Measurements from ENCODE around the gene NRROS.

Gene NRROS

GRCh38 chr3:196689941-196690660, 50.6 kb downstream of the NRROS start:
- DNase-seq = no peak

GRCh38 chr3:196691386-196691785, 51.9 kb downstream of the NRROS start:
- no peak for DNase-seq

DNA sequence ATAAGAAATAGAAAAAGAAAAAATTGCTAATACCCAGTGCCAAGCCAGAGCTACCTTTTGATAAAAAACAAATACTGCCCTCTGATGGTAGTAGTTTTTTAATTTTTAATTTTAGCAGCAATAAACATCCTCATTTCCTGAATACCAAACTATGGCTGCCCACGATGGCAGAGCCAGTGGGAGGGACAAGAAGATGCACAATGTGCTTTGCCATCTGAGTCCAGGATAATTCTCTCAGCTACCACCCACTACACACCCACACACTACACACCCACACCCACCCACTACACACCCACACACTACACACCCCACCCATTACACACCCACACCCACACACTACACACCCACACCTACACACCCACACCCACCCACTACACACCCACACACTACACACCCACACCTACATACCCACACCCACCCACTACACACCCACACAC, 54.7 kb downstream of the NRROS start:
- DNase-seq = no peak

DNA sequence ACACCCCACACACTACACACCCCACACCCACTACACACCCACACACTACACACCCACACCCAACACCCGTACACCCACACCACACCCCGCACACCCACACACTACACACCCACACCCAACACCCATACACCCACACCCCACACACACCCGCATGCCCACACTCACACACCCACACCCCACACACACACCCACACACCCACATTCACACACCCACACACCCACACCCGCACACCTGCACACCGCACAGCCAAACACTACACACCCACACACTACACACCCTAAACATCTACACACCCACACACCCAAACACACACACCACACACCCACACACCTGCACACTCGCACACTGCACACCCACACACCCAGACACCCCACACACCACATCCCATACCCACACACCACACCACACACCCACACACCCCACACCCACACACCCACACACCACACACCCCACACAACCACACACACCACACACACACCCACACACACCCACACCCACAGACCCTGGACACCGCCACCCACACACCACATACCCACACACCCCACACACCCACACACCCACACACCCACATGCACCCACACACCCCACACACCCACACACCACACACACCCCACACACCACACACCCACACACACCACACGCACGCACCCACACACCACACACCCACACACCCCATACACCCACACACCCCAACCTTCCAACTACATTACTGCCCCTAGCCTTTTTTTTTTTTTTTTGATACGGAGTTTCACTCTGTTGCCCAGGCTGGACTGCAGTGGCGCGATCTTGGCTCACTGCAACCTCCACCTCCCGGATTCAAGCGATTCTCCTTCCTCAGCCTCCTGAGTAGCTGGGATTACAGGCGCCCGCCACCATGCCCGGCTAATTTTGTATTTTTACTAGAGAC, 55.7 kb downstream of the NRROS start:
- no peak for DNase-seq

- DNase-seq = no peak
These were observed 56.3 kb downstream of the NRROS start for GRCh38 chr3:196695849-196696226.

DNA sequence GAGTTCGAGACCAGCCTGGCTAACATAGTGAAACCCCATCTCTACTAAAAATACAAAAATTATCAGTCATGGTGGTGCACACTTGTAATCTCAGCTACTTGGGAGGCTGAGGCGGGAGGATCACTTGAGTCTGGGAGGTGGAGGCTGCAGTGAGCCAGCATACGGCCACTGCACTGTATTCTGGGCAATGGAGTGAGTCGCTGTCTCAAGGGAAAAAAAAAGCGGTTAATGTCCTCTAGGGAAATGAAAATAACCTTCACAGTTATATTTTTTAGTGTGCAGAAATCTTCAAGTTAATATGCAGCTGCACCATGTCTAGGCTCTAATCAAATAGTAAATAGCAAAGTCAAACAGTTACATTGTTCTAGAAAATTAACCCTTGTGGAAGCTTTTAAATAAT, 57.8 kb downstream of the NRROS start:
- no peak for DNase-seq

GRCh38 chr3:196699749-196700148, 60.3 kb downstream of the NRROS start:
- no peak for DNase-seq

DNA sequence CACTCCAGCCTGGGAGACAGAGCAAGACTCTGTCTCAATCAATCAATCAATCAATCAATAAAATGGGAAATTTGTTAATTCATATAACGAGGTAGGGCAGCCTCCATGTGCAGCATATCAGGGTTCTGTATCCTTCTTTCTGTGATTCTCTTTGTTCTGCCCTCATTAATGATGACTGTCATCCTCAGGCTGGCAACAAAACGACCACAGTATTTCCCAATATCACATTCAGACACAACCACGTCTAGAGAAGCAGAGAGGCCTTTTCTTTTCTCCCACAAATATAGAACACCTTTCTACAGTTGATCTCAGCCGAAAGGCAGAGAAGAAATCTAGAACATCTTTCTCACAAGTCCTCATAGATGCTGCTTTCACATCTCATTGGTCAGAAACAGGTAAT, 61.3 kb downstream of the NRROS start:
- no peak for DNase-seq

DNA sequence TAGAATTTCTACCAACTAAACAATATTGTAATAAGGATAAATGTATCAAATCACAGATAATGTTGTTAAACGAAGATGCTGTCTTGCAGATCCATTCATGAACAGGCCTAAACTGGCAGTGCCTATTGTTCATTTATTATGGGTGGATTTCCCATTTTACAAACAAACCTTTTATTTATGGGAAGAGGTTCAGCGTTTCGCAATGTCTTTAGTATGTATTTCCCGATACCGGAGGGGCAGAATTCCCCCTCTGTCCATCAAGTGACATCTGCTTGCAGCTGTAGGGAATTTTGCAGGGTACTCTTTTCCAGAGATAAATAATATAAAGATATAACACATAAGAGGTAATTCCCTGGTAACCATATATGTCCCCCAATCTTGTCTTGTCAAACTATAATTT, 66.8 kb downstream of the NRROS start:
- DNase-seq = no peak

DNA sequence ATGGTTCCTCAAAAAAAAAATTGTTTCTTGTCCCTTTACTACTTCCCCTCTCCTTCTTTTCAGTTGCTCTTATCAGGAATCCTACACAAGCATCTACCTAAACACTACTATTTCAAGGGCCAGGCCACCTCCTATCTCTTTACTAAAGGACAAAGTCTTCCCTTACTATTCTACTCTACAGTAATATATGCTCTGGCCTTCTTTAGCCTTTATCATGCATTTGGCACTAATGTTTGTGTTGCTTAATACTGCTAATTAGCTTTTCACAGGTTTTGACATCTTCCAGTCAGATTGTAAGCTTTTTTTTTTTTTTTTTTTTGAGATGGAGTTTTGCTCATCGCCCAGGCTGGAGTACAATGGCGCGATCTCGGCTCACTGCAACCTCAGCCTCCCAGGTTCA, 67.2 kb downstream of the NRROS start:
- no peak for DNase-seq

DNA sequence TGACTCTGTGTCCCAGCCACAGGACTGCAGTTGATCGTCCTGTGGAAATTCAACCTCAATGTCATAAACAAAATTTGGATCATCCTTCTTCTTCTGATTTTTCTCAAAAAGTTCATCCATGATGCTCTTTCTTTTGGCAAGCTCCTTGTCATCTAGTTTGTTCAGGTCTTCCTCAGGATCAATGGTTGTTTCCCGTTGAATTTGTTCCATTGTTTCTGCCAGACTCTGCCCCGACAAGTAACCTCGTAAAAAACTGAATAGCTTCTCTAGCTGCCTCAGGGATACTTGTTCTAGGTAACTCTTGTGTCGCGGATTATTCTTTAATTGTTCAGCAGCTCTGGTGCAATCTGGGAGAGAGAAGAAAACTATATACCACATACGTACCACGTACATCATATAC, 68.1 kb downstream of the NRROS start:
- no peak for DNase-seq

DNA sequence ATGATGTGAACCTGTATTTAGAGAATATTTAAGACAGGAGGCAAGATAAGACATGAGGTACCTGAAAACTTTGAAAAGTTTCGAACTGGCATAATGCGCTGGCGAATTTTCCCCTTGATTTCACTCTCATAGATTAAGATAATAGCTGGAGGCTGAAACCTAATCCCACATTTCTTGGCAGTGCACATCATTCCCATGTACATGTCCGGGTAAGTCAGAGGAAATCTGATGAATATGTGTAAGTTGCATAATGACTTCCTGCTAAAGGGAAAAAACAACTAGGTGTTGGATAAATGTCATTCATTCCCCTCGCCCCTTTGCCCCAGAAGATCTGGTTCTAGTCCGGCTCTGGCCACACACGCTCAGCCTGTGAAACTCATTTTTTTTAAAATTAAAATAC, 69.0 kb downstream of the NRROS start:
- DNase-seq = no peak
